ENCODE data around the gene GRIN2C. TPM values are rescaled to one million over a fixed set of nuclear protein-coding genes. Genes with fewer than 3 reads are reported as not detected.

The GRIN2C gene
- total and polyA plus RNA-seq, 2 of the 4 experiments (the other 2 are of a cell fraction) = 0.22 TPM; not detected in 1

- Histone ChIP-seq H2BK15ac (ENCODE audit: low read depth, low read length) (no peak overlapping the region), H3K56ac (ENCODE audit: extremely low read depth, insufficient read depth, low read length) (no peak overlapping the region), H4K20me1 (ENCODE audit: insufficient read depth, low read length) (no peaks in the 10 kb centered on the region), H3K9me1 (ENCODE audit: insufficient read depth, low read length) (no peaks in the 10 kb centered on the region), H2BK5ac (ENCODE audit: low read depth, low read length, poor library complexity, severe bottlenecking) (no peak overlapping the region), H3K4me2 (ENCODE audit: low read depth, low read length) (no peak overlapping the region), H3K79me1 (ENCODE audit: low read depth in 1 of 2, low read length in 2 of 2) (no peaks in the 10 kb centered on the region), H3K4me1 (ENCODE audit: control insufficient read depth, insufficient read depth, low read length) (no peaks in the 10 kb centered on the region), H3K27me3 (ENCODE audit: control insufficient read depth, insufficient read depth, low read length) (peaks cover 19% of the 10 kb centered on the region), H2BK20ac (ENCODE audit: low read depth, low read length) (no peak overlapping the region), H2AK5ac (ENCODE audit: low read depth, low read length) (no peak overlapping the region), H3K23ac (ENCODE audit: low read depth, low read length) (no peak overlapping the region), H4K91ac (ENCODE audit: insufficient read depth, low read depth, low read length) (no peak overlapping the region), H3K18ac (ENCODE audit: low read depth, low read length) (no peak overlapping the region), H3K4me3 (ENCODE audit: insufficient read depth, low read depth, low read length) (no peak overlapping the region), H3K9me3 (ENCODE audit: control insufficient read depth, insufficient read depth, low read length) (no peaks in the 10 kb centered on the region), H3K36me3 (ENCODE audit: control insufficient read depth, insufficient read depth, low read length) (no peaks in the 10 kb centered on the region), H4K5ac (ENCODE audit: low read depth, low read length) (no peak overlapping the region), H3K4ac (ENCODE audit: low read depth, low read length) (no peak overlapping the region), H4K8ac (ENCODE audit: low read depth in 2 of 2, low read length in 2 of 2) (no peak overlapping the region), H2BK120ac (ENCODE audit: low read depth, low read length) (no peak overlapping the region), H2AK9ac (replicated peaks; ENCODE audit: low read depth, low read length, poor library complexity) (no peak overlapping the region), H3K14ac (replicated peaks; ENCODE audit: low read depth, low read length) (no peak overlapping the region), H2AFZ (replicated peaks; ENCODE audit: low read length, poor library complexity) (no peak overlapping the region), H3K27ac (ENCODE audit: insufficient read depth, low read length) (no peak overlapping the region), H3K9ac (ENCODE audit: low read depth, low read length) (no peak overlapping the region)
- intact Hi-C loops (cut with micrococcal nuclease) = no loop called here
- BruUV-seq (replicated peaks) = no TSS peak
- TF ChIP-seq USF2 (IDR thresholded peaks at IDR 0.05; ENCODE audit: low read depth, low read length) = no peak
- TF ChIP-seq POLR2A (IDR thresholded peaks at IDR 0.05; ENCODE audit: low read depth, low read length) = no peak
- no peak for TF ChIP-seq MAFK (IDR thresholded peaks at IDR 0.05; ENCODE audit: low read depth, low read length)
- no peak for TF ChIP-seq NFE2L2 (IDR thresholded peaks at IDR 0.05; ENCODE audit: low read depth, low read length)
- no peak for TF ChIP-seq RCOR1 (IDR thresholded peaks at IDR 0.05; ENCODE audit: insufficient replicate concordance, low read length)
- no peak for TF ChIP-seq FOS (IDR thresholded peaks at IDR 0.05; ENCODE audit: low read depth, low read length)
- TF ChIP-seq RFX5 (IDR thresholded peaks at IDR 0.05; ENCODE audit: low read depth, low read length) = no peak
- TF ChIP-seq BHLHE40 (IDR thresholded peaks at IDR 0.05; ENCODE audit: low read depth, low read length) = no peak
- TF ChIP-seq, protein P1, sequence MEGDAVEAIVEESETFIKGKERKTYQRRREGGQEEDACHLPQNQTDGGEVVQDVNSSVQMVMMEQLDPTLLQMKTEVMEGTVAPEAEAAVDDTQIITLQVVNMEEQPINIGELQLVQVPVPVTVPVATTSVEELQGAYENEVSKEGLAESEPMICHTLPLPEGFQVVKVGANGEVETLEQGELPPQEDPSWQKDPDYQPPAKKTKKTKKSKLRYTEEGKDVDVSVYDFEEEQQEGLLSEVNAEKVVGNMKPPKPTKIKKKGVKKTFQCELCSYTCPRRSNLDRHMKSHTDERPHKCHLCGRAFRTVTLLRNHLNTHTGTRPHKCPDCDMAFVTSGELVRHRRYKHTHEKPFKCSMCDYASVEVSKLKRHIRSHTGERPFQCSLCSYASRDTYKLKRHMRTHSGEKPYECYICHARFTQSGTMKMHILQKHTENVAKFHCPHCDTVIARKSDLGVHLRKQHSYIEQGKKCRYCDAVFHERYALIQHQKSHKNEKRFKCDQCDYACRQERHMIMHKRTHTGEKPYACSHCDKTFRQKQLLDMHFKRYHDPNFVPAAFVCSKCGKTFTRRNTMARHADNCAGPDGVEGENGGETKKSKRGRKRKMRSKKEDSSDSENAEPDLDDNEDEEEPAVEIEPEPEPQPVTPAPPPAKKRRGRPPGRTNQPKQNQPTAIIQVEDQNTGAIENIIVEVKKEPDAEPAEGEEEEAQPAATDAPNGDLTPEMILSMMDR (conservative IDR thresholded peaks at IDR 0.05; ENCODE audit: low read depth, low read length) = no peak
- no peak for TF ChIP-seq MXI1 (IDR thresholded peaks at IDR 0.05; ENCODE audit: borderline replicate concordance, low read depth, low read length)
- TF ChIP-seq ELK1 (IDR thresholded peaks at IDR 0.05; ENCODE audit: borderline replicate concordance, low read depth, low read length) = no peak
- TF ChIP-seq CHD1 (IDR thresholded peaks at IDR 0.05; ENCODE audit: low read depth, low read length) = no peak
- TF ChIP-seq CEBPB (IDR thresholded peaks at IDR 0.05; ENCODE audit: low read depth, low read length) = no peak
- TF ChIP-seq MAZ (IDR thresholded peaks at IDR 0.05; ENCODE audit: borderline replicate concordance, low read depth, low read length) = no peak
- TF ChIP-seq RAD21 (IDR thresholded peaks at IDR 0.05; ENCODE audit: low read length) = no peak
- no peak for TF ChIP-seq SMC3 (IDR thresholded peaks at IDR 0.05; ENCODE audit: low read depth, low read length)
- CTCF ChIA-PET = no interaction called here
- ATAC-seq (ENCODE audit: low read depth) (no peak), DNase-seq (no peak)
- dilution Hi-C loops (cut with HindIII; ENCODE audit: low sequenced_read_pairs, unreplicated experiment) = no loop called here
- POLR2A ChIA-PET (ENCODE audit: unreplicated experiment) = no interaction called here
- in situ Hi-C loops (cut with MboI; ENCODE audit: low sequenced_read_pairs) = no loop called here
- 90% methylated on average over 20 of the region's 34 CpGs; no CpG with 5 or more reads in 1 of the 2 experiments for WGBS, 2 experiments (ENCODE audit: extremely low coverage in 2 of 2, insufficient read length in 1 of 2)
Observed at GRCh38 chr17:74907012-74907411, 47.3 kb upstream of the GRIN2C start.

Measured in IMR-90 (cell line).